HG02884 (cell line): ENCODE measurements around the gene DLK1.

Experiments
- ATAC-seq: cut with Tn5 transposase; IDR thresholded peaks from one replicate; pipeline ENCODE4 v1.9.1; 2021; ENCODE audit warnings: mild to moderate bottlenecking, moderate library complexity; ENCODE audit not compliant: unreplicated experiment

The DLK1 gene

GRCh38 chr14:100713705-100714104, 13.0 kb upstream of the DLK1 start:
- ATAC-seq: no peak

GRCh38 chr14:100714258-100714892, 12.3 kb upstream of the DLK1 start:
- no peak for ATAC-seq

- ATAC-seq: no peak
These were observed 11.4 kb upstream of the DLK1 start for GRCh38 chr14:100715332-100715731.

- ATAC-seq: no peak
These were observed 10.9 kb upstream of the DLK1 start for GRCh38 chr14:100715803-100716202.

- ATAC-seq: no peak
These were observed 9.3 kb upstream of the DLK1 start for GRCh38 chr14:100717386-100717785.

- ATAC-seq: no peak
These were observed 6.6 kb upstream of the DLK1 start for GRCh38 chr14:100719976-100720520.

GRCh38 chr14:100721568-100721967, 5.1 kb upstream of the DLK1 start:
- no peak for ATAC-seq

GRCh38 chr14:100722367-100722766, 4.3 kb upstream of the DLK1 start:
- ATAC-seq: no peak

GRCh38 chr14:100723135-100723829, 3.4 kb upstream of the DLK1 start:
- no peak for ATAC-seq

- no peak for ATAC-seq
These were observed 2.8 kb upstream of the DLK1 start for GRCh38 chr14:100723830-100724437.

- ATAC-seq: no peak
These were observed 2.2 kb upstream of the DLK1 start for GRCh38 chr14:100724536-100724935.

- no peak for ATAC-seq
These were observed 905 bp upstream of the DLK1 start for GRCh38 chr14:100725587-100726387.

- no peak for ATAC-seq
These were observed 587 bp downstream of the DLK1 start for GRCh38 chr14:100727086-100727872.

- ATAC-seq: no peak
These were observed 1.2 kb downstream of the DLK1 start for GRCh38 chr14:100727873-100728240.

GRCh38 chr14:100728962-100729361, 2.3 kb downstream of the DLK1 start:
- ATAC-seq: no peak

- ATAC-seq: no peak
These were observed 3.3 kb downstream of the DLK1 start for GRCh38 chr14:100729982-100730381.

- no peak for ATAC-seq
These were observed 3.9 kb downstream of the DLK1 start for GRCh38 chr14:100730581-100730980.

GRCh38 chr14:100731011-100731670, 4.4 kb downstream of the DLK1 start:
- no peak for ATAC-seq

GRCh38 chr14:100731846-100732765, 5.4 kb downstream of the DLK1 start:
- no peak for ATAC-seq
